BLaER1 (cell line): ENCODE data around the gene PARD3B.

ENCODE experiments used
- H3K27ac ChIP-seq: shearing (Covaris generic); formaldehyde crosslinking; 2 replicates; pipeline ENCODE4 v1.8.1; 2022
- H3K27me3 ChIP-seq: shearing (Covaris generic); formaldehyde crosslinking; 2 replicates; pipeline ENCODE4 v1.8.1; 2022
- H3K36me3 ChIP-seq: shearing (Covaris generic); formaldehyde crosslinking; 2 replicates; pipeline ENCODE4 v1.8.1; 2022
- H3K4me1 ChIP-seq: shearing (Covaris generic); formaldehyde crosslinking; 2 replicates; pipeline ENCODE4 v1.8.1; 2022
- H3K4me2 ChIP-seq: shearing (Covaris generic); formaldehyde crosslinking; 2 replicates; pipeline ENCODE4 v1.8.1; 2022
- H3K4me3 ChIP-seq: shearing (Covaris generic); formaldehyde crosslinking; 2 replicates; pipeline ENCODE4 v1.8.1; 2022
- H3K9ac ChIP-seq: shearing (Covaris generic); formaldehyde crosslinking; 2 replicates; pipeline ENCODE4 v1.8.1; 2022
- H3K9me3 ChIP-seq: shearing (Covaris generic); formaldehyde crosslinking; 2 replicates; pipeline ENCODE4 v1.8.1; 2022
- H4K20me1 ChIP-seq: shearing (Covaris generic); formaldehyde crosslinking; 2 replicates; pipeline ENCODE4 v1.8.1; 2022
- Cebpa-rat ChIP-seq: shearing (Covaris generic); IDR thresholded peaks from 2 replicates; pipeline ENCODE4 v1.8.1; 2022

Gene PARD3B

GRCh38 chr2:204705243-204705932, 160.1 kb downstream of the PARD3B start:
- no peaks in the 10 kb centered on the region for H3K27me3 ChIP-seq
- H3K9me3 ChIP-seq: no peaks in the 10 kb centered on the region
- no peak overlapping the region for H3K4me2 ChIP-seq
- H3K27ac ChIP-seq: no peak overlapping the region
- TF ChIP-seq Cebpa-rat: no peak
- no peaks in the 10 kb centered on the region for H3K36me3 ChIP-seq
- H3K4me3 ChIP-seq: no peak overlapping the region
- no peaks in the 10 kb centered on the region for H4K20me1 ChIP-seq
- no peaks in the 10 kb centered on the region for H3K4me1 ChIP-seq
- no peak overlapping the region for H3K9ac ChIP-seq

- H3K4me2 ChIP-seq: no peak overlapping the region
- no peaks in the 10 kb centered on the region for H3K4me1 ChIP-seq
- no peaks in the 10 kb centered on the region for H3K36me3 ChIP-seq
- no peak overlapping the region for H3K4me3 ChIP-seq
- no peak overlapping the region for H3K27ac ChIP-seq
- H3K9ac ChIP-seq: no peak overlapping the region
- TF ChIP-seq Cebpa-rat: no peak
- H4K20me1 ChIP-seq: no peaks in the 10 kb centered on the region
- H3K9me3 ChIP-seq: no peaks in the 10 kb centered on the region
- H3K27me3 ChIP-seq: no peaks in the 10 kb centered on the region
Observed at GRCh38 chr2:204706939-204707338, 161.7 kb downstream of the PARD3B start.

- Histone ChIP-seq H4K20me1 (no peaks in the 10 kb centered on the region), H3K9me3 (no peaks in the 10 kb centered on the region), H3K27me3 (no peaks in the 10 kb centered on the region), H3K9ac (no peak overlapping the region), H3K27ac (no peak overlapping the region), H3K36me3 (no peaks in the 10 kb centered on the region), H3K4me2 (no peak overlapping the region), H3K4me1 (no peaks in the 10 kb centered on the region), H3K4me3 (no peak overlapping the region)
- TF ChIP-seq Cebpa-rat: no peak
Observed at GRCh38 chr2:204713211-204713610, 167.9 kb downstream of the PARD3B start.

- Histone ChIP-seq H3K4me3 (no peak overlapping the region), H3K36me3 (no peaks in the 10 kb centered on the region), H3K4me1 (no peaks in the 10 kb centered on the region), H3K9ac (no peak overlapping the region), H4K20me1 (no peaks in the 10 kb centered on the region), H3K27ac (no peak overlapping the region), H3K27me3 (no peaks in the 10 kb centered on the region), H3K4me2 (no peak overlapping the region), H3K9me3 (no peaks in the 10 kb centered on the region)
- no peak for TF ChIP-seq Cebpa-rat
Observed at GRCh38 chr2:204715361-204715760, 170.1 kb downstream of the PARD3B start.

GRCh38 chr2:204717591-204717990, 172.3 kb downstream of the PARD3B start:
- H3K4me3 ChIP-seq: no peak overlapping the region
- no peaks in the 10 kb centered on the region for H3K4me1 ChIP-seq
- no peak for TF ChIP-seq Cebpa-rat

GRCh38 chr2:204718607-204719006, 173.3 kb downstream of the PARD3B start:
- no peak for TF ChIP-seq Cebpa-rat
- H3K27me3 ChIP-seq: no peaks in the 10 kb centered on the region
- H3K27ac ChIP-seq: no peak overlapping the region
- no peaks in the 10 kb centered on the region for H3K36me3 ChIP-seq
- H3K4me3 ChIP-seq: no peak overlapping the region
- H4K20me1 ChIP-seq: no peaks in the 10 kb centered on the region
- no peaks in the 10 kb centered on the region for H3K4me1 ChIP-seq
- H3K9me3 ChIP-seq: no peaks in the 10 kb centered on the region
- H3K9ac ChIP-seq: no peak overlapping the region
- no peak overlapping the region for H3K4me2 ChIP-seq

More at GRCh38 chr2:204717591-204717990, 172.3 kb downstream of the PARD3B start:
- Histone ChIP-seq H3K27ac (no peak overlapping the region), H3K36me3 (no peaks in the 10 kb centered on the region), H4K20me1 (no peaks in the 10 kb centered on the region), H3K9me3 (no peaks in the 10 kb centered on the region), H3K27me3 (no peaks in the 10 kb centered on the region), H3K9ac (no peak overlapping the region), H3K4me2 (no peak overlapping the region)

- Histone ChIP-seq H3K4me3 (no peak overlapping the region), H3K9ac (no peak overlapping the region), H4K20me1 (no peaks in the 10 kb centered on the region), H3K4me2 (no peak overlapping the region), H3K4me1 (no peaks in the 10 kb centered on the region), H3K27ac (no peak overlapping the region), H3K9me3 (no peaks in the 10 kb centered on the region), H3K27me3 (no peaks in the 10 kb centered on the region), H3K36me3 (no peaks in the 10 kb centered on the region)
- no peak for TF ChIP-seq Cebpa-rat
Observed at GRCh38 chr2:204720874-204721273, 175.6 kb downstream of the PARD3B start.

- no peaks in the 10 kb centered on the region for H3K36me3 ChIP-seq
- H3K4me2 ChIP-seq: no peak overlapping the region
- no peak for TF ChIP-seq Cebpa-rat
- no peaks in the 10 kb centered on the region for H3K27me3 ChIP-seq
- H3K4me1 ChIP-seq: no peaks in the 10 kb centered on the region
- no peaks in the 10 kb centered on the region for H3K9me3 ChIP-seq
- H3K9ac ChIP-seq: no peak overlapping the region
- no peak overlapping the region for H3K27ac ChIP-seq
- no peaks in the 10 kb centered on the region for H4K20me1 ChIP-seq
- H3K4me3 ChIP-seq: no peak overlapping the region
Observed at GRCh38 chr2:204722207-204722606, 176.9 kb downstream of the PARD3B start.

- no peak overlapping the region for H3K4me2 ChIP-seq
- no peak overlapping the region for H3K27ac ChIP-seq
- no peaks in the 10 kb centered on the region for H3K9me3 ChIP-seq
- no peaks in the 10 kb centered on the region for H4K20me1 ChIP-seq
- H3K4me3 ChIP-seq: no peak overlapping the region
- no peaks in the 10 kb centered on the region for H3K27me3 ChIP-seq
- H3K9ac ChIP-seq: no peak overlapping the region
- no peaks in the 10 kb centered on the region for H3K36me3 ChIP-seq
- no peaks in the 10 kb centered on the region for H3K4me1 ChIP-seq
- TF ChIP-seq Cebpa-rat: no peak
Observed at GRCh38 chr2:204722691-204723090, 177.4 kb downstream of the PARD3B start.

- H3K9ac ChIP-seq: no peak overlapping the region
- no peaks in the 10 kb centered on the region for H3K4me1 ChIP-seq
- no peak overlapping the region for H3K4me3 ChIP-seq
- H3K36me3 ChIP-seq: no peaks in the 10 kb centered on the region
- no peaks in the 10 kb centered on the region for H3K27me3 ChIP-seq
- no peaks in the 10 kb centered on the region for H4K20me1 ChIP-seq
- H3K9me3 ChIP-seq: no peaks in the 10 kb centered on the region
- no peak for TF ChIP-seq Cebpa-rat
- no peak overlapping the region for H3K27ac ChIP-seq
- H3K4me2 ChIP-seq: no peak overlapping the region
Observed at GRCh38 chr2:204725693-204726360, 180.6 kb downstream of the PARD3B start.
